Smooth muscle cell (in vitro differentiated cells): ENCODE results near the gene ANKLE1. TPM values are rescaled to one million over a fixed set of nuclear protein-coding genes. Genes with fewer than 3 reads are reported as not detected.

Experiments used
- DNase-seq: peaks from one replicate; lab custom pipeline; 2025; ENCODE audit not compliant: unreplicated experiment; lab: John Stamatoyannopoulos, UW
- H2AFZ ChIP-seq: fragments of 200-600 bp; sonication (generic); 2 replicates; pipeline ENCODE4 v1.6.0; 2016; ENCODE audit warnings: antibody characterized with exemption, low read depth, mild to moderate bottlenecking
- H3F3A ChIP-seq: fragments of 200-600 bp; sonication (generic); 2 replicates; pipeline ENCODE4 v1.6.0; 2017; ENCODE audit warnings: antibody characterized with exemption, low read depth
- H3K27ac ChIP-seq: fragments of 200-600 bp; sonication (generic); 2 replicates; pipeline ENCODE4 v1.5.1; 2016; ENCODE audit warnings: low read depth, mild to moderate bottlenecking
- H3K27me3 ChIP-seq: fragments of 200-600 bp; sonication (generic); 2 replicates; pipeline ENCODE4 v1.6.1; 2016; ENCODE audit warnings: low read depth, mild to moderate bottlenecking
- H3K36me3 ChIP-seq: fragments of 200-600 bp; sonication (generic); 2 replicates; pipeline ENCODE4 v1.5.1; 2016; ENCODE audit warnings: low read depth
- H3K4me1 ChIP-seq: fragments of 200-600 bp; sonication (generic); 2 replicates; pipeline ENCODE4 v1.5.1; 2016; ENCODE audit warnings: low read depth
- H3K4me2 ChIP-seq: fragments of 200-600 bp; sonication (generic); 2 replicates; pipeline ENCODE4 v1.6.0; 2016; ENCODE audit warnings: mild to moderate bottlenecking
- H3K4me3 ChIP-seq: fragments of 200-600 bp; sonication (generic); 2 replicates; pipeline ENCODE4 v1.5.1; 2016; ENCODE audit warnings: mild to moderate bottlenecking
- H3K79me2 ChIP-seq: fragments of 200-600 bp; sonication (generic); 2 replicates; pipeline ENCODE4 v1.6.0; 2016; ENCODE audit warnings: low read depth, mild to moderate bottlenecking
- H3K9ac ChIP-seq: fragments of 200-600 bp; sonication (generic); 2 replicates; pipeline ENCODE4 v1.6.0; 2016; ENCODE audit warnings: low read depth
- H3K9me3 ChIP-seq: fragments of 200-600 bp; sonication (generic); replicated peaks from 2 replicates; pipeline ENCODE4 v1.5.1; 2016; ENCODE audit warnings: low read depth
- H4K20me1 ChIP-seq: fragments of 200-600 bp; sonication (generic); 2 replicates; pipeline ENCODE4 v1.6.0; 2016; ENCODE audit warnings: low read depth
- WGBS: methylation state at CpG from one replicate; pipeline ENCODE4 v1.1.7; 2016; ENCODE audit warnings: low lambda C conversion rate; 5-methylcytosine and 5-hydroxymethylcytosine counted together
- polyA plus RNA-seq: library from polyadenylated mRNA; unstranded; fragments of >200 nt; fragmentation: Nextera tagmentation; extraction: Ambion mirVana; gene quantifications from 2 replicates; pipeline ENCODE4 v1.2.1, GENCODE V29; 2016
- total RNA-seq: library from RNA; depleted of rRNA; stranded (reverse); fragments of >200 nt; gene quantifications from 2 replicates; pipeline ENCODE4 v1.2.3, GENCODE V29; 2014
- TF ChIP-seq, protein P1 (sequence below): fragments of 200-600 bp; sonication (generic); IDR thresholded peaks from 2 replicates; pipeline ENCODE4 v1.5.1; 2017; ENCODE audit warnings: borderline replicate concordance, mild to moderate bottlenecking, antibody characterized with exemption; ENCODE audit not compliant: insufficient read depth, poor library complexity, severe bottlenecking

Gene ANKLE1
- total and polyA plus RNA-seq, 2 experiments from 2014 or later = 0.36 to 0.61 TPM

DNA sequence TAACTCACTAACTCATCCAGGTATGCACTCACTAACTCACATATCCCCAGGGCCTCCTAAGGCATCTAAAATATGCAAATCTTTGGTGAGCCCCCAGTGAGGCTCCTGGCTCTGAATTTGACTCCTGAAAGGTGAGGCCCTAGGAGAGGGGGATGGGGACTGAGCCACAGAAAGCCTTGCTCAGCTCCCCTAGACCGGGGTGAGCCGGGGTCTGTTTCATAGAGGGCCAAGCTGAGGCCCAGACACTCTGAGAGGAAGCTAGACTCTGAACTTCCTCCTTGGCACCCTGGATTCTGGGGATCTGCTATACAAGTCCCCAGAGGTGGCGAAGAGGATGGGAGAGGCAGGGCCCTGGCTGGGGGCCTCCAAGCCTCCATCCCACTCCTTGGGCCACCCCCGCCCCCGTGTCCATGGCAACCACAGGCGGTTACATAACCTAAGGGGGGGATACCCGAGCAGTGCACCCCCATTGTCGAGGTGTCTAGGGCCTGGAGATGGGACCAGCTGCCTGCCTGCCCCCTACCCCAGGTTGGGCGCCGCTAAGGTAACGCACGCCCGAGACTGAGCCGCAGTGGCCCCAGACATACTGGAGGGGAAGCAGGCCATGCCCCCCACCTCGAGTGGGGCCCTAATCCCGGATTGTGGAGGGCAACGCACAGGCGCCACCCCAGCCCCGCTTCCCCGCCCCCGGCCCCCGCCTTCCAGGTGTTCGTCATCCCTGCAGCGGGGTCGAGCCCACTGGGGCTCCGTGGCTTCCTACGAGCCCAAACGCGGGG, 20.9 kb downstream of the ANKLE1 start:
- Histone ChIP-seq H3K4me3 (peak overlapping the region; percentile 82), H4K20me1 (no peaks in the 10 kb centered on the region), H2AFZ (peak overlapping the region; percentile 87), H3K9me3 (no peaks in the 10 kb centered on the region), H3K27me3 (no peaks in the 10 kb centered on the region), H3K27ac (no peak overlapping the region), H3K4me1 (peaks cover 8% of the 10 kb centered on the region), H3K9ac (peak overlapping the region; percentile 68), H3K36me3 (no peaks in the 10 kb centered on the region), H3K4me2 (peak overlapping the region; percentile 94), H3F3A (peaks cover 5% of the 10 kb centered on the region), H3K79me2 (no peaks in the 10 kb centered on the region)
- TF ChIP-seq, protein P1, sequence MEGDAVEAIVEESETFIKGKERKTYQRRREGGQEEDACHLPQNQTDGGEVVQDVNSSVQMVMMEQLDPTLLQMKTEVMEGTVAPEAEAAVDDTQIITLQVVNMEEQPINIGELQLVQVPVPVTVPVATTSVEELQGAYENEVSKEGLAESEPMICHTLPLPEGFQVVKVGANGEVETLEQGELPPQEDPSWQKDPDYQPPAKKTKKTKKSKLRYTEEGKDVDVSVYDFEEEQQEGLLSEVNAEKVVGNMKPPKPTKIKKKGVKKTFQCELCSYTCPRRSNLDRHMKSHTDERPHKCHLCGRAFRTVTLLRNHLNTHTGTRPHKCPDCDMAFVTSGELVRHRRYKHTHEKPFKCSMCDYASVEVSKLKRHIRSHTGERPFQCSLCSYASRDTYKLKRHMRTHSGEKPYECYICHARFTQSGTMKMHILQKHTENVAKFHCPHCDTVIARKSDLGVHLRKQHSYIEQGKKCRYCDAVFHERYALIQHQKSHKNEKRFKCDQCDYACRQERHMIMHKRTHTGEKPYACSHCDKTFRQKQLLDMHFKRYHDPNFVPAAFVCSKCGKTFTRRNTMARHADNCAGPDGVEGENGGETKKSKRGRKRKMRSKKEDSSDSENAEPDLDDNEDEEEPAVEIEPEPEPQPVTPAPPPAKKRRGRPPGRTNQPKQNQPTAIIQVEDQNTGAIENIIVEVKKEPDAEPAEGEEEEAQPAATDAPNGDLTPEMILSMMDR = no peak
- DNase-seq = no peak
- 22% methylated on average over 28 of the region's 29 CpGs for WGBS

DNA sequence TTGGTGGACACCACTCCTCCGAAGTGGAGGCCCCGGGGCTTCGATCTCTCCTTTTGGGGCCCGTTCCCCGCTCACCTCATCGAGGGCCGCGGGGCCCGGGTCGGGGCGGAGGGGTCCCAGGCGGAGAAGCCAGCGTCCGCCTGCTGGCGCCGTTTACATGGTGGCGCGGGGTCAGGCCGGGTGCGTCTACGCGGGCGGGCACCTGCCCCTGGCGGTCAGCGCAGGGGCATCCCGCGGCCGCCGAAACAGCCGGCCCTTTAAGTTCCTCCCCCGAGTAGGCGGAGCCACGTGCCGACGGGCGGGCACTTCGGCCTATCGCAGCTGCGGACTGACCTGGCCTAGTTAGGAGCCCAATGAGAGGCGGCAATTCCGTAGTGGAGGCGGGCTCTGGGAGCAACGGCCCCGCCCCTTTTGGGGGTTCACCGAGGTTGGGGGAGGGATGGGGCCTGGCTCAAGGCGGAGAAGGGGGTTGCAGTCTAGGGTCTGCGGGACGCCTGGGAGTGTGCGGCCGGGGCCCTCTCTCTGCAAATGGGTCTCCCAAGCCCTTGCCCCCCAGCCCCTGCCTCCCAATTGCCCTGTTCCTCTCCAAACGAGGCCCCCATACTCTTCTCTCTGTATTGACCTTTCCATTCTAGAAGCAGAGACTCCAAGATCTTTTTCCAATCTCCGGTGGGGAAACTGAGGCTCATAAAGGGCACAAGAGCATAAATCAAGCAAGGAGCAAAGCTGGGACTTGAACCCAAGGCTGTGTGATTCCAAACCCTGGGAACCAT, 21.7 kb downstream of the ANKLE1 start, which contains the start of gene ABHD8:
Gene ABHD8, minus strand, starts transcription at position 259 of the 773 bp plus-strand sequence. CDS start 1,809 bp downstream, outside the sequence.
- TF ChIP-seq, protein P1 = peak; percentile 41
- no peaks in the 10 kb centered on the region for H3K9me3 ChIP-seq
- H3K36me3 ChIP-seq = no peaks in the 10 kb centered on the region
- peak within 1 kb of the TSS; percentile 82 for H3K4me3 ChIP-seq
- H3K27me3 ChIP-seq = no peaks in the 10 kb centered on the region
- H3K4me2 ChIP-seq = peak within 1 kb of the TSS; percentile 94
- no peaks in the 10 kb centered on the region for H3K79me2 ChIP-seq
- H3F3A ChIP-seq = peaks cover 5% of the 10 kb centered on the region
- DNase-seq = peak; percentile 83
- 4% methylated on average over 51 of the region's 52 CpGs for WGBS
- no peaks in the 10 kb centered on the region for H4K20me1 ChIP-seq
- peaks cover 8% of the 10 kb centered on the region for H3K4me1 ChIP-seq
- peak within 1 kb of the TSS; percentile 87 for H2AFZ ChIP-seq
- peak within 1 kb of the TSS; percentile 68 for H3K9ac ChIP-seq
- H3K27ac ChIP-seq = no peak within 1 kb of the TSS

DNA sequence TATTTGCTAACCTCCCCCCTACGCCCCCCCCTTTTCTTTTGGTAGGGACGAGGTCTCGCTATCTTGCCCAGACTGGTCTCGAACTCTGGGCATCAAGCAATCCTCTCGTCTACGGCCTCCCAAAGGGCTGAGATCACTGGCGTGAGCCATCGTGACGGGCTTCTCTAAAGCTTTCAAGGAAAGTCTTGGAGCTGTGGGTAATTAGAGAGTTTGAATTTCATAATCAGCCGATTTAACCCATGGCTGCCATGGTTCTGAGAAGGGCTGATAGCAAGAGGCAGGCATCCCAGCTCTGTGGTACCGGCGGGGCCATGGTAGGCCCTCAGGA, 22.2 kb downstream of the ANKLE1 start:
- H3K27me3 ChIP-seq = no peaks in the 10 kb centered on the region
- H2AFZ ChIP-seq = no peak overlapping the region
- H3K36me3 ChIP-seq = no peaks in the 10 kb centered on the region
- DNase-seq = no peak
- WGBS = 79% methylated on average over 12 of the region's 12 CpGs
- H3K9me3 ChIP-seq = no peaks in the 10 kb centered on the region
- peak overlapping the region; percentile 94 for H3K4me2 ChIP-seq
- H3K27ac ChIP-seq = no peak overlapping the region
- H3K9ac ChIP-seq = no peak overlapping the region
- TF ChIP-seq, protein P1 = no peak
- no peaks in the 10 kb centered on the region for H4K20me1 ChIP-seq
- H3F3A ChIP-seq = peaks cover 5% of the 10 kb centered on the region
- H3K4me3 ChIP-seq = no peak overlapping the region
- H3K4me1 ChIP-seq = peaks cover 8% of the 10 kb centered on the region
- H3K79me2 ChIP-seq = no peaks in the 10 kb centered on the region
